HG02610 (cell line): ENCODE data around the gene SH3RF3.

Experiments
- ATAC-seq: cut with Tn5 transposase; IDR thresholded peaks from one replicate; pipeline ENCODE4 v1.9.1; 2021; ENCODE audit warnings: mild to moderate bottlenecking, moderate library complexity; ENCODE audit not compliant: unreplicated experiment

The SH3RF3 gene

DNA sequence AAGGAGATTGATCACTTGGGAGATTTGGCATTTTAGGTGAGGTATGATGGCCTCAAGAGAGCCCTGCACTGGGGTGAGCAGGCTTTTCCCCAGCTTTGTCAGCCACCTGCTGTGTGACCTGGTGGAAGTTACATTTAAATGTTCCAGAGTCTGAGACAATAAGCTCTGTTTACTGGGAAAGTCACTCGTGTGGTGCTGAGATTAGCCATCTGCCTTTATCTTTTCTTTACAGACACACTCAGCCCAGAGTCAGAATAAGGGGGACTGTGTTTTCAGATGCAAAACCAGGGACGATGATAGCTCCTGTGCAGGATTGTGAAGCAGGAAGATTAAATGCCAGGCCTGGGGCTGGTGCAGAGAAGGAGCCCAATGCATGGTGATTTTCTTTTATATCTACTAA is 47.9 kb downstream of the SH3RF3 start:
- no peak for ATAC-seq

GRCh38 chr2:109177635-109178034 is 48.6 kb downstream of the SH3RF3 start:
- no peak for ATAC-seq

- ATAC-seq, result no peak
Measured at GRCh38 chr2:109178968-109179367, 50.0 kb downstream of the SH3RF3 start.

DNA sequence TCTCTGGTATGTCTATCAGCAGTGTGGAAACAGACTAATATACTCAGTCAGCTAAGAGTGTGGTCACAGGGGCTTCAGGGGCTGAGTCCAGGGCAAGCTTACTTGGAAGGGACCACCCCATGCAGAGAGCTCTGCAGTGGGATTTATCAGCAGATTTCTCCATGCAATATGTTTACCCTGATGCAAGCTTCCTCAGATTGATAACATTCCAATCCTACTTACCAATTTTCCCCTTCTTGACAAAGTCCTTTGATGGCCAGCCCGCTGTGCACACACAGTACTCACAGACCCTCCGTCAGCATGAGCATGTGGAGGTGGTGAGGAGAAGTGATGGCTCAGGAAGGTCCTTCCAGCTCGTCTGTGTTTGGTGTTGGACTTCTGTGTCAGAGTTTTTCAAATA is 51.8 kb downstream of the SH3RF3 start:
- ATAC-seq, result no peak

GRCh38 chr2:109182426-109182825 is 53.4 kb downstream of the SH3RF3 start:
- ATAC-seq, result no peak

DNA sequence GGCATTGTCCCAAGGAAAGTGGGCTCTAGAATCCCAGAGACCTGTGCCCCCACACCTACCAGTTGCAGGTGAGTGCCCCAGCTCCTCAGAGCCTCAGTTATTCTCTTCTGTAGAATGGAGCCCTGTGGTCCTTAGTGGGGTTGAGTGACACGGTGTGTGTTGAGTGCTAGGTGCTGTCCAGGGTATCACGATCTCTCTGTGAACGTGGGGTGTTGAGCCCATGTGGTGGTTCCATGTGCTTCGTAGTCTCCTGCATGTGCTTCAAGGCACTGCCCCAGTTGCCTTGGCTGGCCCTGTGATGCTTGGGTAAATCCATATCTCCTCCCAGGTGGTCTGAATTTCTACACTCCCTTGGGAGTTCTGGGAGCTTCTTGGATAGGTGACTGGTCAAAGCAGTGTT is 54.9 kb downstream of the SH3RF3 start:
- ATAC-seq, result no peak

DNA sequence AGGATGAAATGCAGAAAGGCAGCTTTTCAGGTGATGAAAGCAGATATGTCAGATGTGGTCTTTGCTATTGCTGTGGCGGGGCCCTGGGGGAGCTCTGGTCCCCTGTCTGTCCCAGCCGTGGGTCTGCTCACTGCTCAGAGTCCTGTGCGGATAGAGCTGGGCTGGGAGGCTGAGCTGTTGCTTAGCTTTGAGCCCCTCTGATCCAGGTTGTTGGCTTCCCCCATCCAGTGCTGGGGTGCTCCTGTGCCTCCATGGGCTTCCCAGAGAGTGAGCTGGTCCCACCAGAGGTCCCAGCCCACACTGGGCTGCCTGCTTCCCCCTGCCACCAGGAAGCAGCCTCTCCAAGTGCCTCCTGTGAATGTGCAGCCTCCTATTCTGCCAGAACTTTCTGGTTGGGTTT is 55.4 kb downstream of the SH3RF3 start:
- ATAC-seq, result no peak

DNA sequence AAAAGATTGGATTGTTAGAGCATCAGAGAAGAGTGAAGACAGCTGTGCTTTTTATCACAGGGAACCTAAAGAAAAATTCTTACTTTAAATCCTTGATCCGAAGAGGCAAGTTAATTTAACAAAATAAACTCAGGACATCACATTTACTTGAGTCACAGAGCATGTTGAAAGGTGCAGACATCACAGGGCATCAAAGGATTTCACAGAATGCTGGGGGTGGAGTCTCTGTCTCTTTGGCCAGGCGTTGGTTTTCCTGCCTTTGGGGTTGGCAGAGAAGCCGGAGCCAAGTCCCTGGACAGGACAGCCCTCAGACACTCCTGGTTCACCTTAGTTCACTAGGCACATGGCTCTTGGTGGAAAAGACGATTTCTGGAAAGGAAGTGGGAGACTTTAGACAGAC is 56.3 kb downstream of the SH3RF3 start:
- ATAC-seq, result no peak

DNA sequence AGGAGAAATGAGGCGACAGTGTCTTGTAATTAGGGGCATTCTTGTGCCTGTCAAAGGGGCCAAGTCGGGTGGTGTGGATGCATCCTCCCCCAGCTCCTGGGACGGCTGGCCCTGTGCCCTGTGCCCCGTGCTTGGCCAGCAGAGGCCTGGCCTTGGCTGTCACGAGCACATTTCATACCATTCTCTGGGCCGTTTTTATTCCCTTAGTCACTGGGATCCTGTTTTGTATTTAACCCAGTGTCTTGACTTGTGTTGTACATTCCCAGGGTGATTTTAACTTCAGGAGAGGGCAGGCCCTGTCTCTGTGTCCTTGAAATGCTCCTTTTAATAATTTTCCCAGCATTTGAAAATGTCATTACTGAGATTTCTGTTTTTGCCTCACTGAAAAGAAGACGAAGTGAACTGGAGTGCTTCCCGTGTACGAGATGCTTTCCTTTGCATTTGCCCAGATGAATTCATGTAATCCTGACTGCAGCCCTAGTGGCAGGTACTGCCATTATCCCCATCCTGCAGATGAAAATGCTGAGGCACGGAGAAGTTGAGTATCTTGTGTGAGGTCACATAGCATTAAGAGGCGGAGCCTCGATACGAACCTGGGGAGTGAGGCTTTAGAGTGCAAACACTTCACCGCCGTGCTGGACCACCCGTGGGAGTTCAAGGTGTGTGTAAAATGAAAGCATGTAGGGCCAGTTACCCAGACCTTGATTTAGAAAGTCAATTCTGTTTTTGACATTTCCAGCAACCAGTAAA is 57.0 kb downstream of the SH3RF3 start:
- ATAC-seq, result no peak

- ATAC-seq, result no peak
Measured at GRCh38 chr2:109186656-109187250, 57.7 kb downstream of the SH3RF3 start.

DNA sequence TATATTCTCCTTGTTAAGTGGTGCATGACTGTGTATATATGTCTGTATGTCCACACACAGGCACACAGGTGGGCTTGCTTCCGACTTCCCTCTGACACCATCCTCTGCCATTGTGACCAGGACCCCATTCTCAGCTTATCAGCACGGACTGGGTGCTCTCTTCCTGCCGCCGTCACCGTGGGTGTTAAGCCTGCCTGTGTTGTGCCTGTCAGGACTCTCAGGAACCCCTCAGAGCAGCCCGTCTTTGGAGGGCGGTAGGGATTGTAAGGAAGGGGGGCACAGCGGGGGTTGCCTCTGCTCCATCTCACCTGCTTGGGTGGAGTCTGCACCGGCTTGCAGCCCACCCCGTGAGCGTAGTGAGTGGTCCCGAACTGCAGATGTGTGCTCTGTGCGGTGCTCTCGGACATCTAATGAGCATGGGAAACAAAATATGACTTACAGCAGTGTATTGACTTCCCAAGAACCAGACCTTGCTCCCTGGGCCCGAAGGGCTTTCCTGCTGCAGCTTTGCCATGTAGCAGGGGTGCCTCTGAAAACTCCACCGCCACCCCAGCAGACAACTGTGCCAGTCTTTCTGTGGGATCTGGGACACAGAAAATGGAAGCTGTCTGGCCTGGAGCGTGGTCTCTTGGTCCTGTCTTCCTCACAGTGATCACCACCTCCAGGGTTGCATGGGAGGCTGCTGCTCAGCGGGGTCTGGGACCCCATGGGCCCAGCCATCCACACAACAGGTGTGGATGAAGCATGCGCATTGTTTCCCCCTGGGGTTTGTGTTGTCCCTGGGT is 58.9 kb downstream of the SH3RF3 start:
- no peak for ATAC-seq

DNA sequence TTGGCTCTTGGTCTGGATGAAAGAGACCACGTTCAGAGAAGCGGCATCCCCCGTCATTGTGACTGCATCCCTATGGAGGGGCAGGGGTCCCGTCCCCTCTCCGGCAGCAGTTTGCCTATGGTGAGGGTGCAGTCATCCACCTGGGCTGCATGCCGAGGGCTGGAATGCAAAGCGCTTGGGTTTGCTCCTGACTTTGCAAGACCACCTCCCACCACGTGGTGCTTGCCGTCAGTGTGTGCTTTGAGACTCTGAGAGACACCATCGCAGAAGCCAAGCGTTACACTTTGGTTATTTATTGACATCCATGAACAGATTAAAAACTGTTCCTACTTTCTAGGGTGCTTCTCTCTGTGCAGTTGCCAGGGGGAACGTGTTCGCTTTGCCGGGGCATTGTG is 59.5 kb downstream of the SH3RF3 start:
- no peak for ATAC-seq

DNA sequence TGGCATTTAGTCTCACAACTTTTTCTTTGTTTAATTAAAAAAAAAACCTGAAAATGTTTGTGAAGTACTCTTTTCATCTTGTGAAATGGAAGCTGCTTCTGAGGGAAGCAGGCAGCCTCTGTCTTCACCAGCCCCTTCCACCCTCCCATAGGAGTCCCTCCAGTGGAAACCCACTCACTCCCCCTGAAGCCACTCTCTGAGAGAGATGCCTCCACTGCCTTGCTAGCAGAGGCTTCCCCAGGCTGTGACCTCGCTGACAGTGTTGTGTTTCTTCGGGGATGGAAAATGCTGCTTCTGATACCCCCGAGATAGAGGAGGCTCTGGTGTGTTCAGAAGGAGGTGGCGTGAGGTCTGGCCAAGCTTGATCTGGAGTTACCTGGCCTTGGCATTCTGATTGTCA is 59.9 kb downstream of the SH3RF3 start:
- no peak for ATAC-seq

GRCh38 chr2:109189751-109190150 is 60.7 kb downstream of the SH3RF3 start:
- no peak for ATAC-seq

DNA sequence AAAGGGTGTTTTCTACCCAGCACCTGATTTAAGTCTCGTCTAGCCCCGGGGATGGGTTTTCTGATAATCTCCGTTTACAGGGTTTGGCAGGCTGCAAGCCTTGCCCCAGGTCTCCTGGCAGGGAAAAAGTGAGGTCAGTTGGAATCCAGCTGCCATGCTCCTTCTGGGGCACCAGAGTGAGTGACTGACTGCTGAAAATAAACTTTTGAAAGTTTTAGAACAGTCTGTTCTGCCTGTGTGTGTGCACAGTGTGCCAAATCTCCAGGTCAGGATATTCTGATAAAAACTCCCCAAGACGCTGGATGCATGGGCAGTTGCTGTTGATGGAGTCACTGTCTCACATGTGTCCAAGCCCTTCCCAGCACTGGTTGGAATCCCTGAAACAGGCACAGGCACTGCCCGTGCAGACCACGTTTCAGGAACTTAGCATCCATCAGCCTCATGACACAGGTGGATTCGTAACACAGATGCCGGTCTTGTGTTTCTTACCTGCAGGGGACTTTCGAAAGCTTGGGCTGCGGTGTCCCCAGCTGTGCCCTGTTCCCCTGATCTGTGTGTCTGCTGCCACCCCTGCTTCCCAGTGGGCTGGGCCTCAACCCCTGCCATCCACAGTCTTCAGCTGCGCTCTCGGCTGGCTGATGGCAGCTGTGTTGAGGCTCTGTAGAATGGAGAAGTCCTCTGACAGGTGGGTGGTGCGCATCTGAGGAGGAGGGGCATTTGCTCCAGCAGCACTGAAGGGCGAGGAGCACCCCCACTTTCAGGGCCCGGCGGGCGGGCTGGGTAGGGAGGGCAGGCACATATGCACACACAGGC is 65.0 kb downstream of the SH3RF3 start:
- ATAC-seq, result no peak

DNA sequence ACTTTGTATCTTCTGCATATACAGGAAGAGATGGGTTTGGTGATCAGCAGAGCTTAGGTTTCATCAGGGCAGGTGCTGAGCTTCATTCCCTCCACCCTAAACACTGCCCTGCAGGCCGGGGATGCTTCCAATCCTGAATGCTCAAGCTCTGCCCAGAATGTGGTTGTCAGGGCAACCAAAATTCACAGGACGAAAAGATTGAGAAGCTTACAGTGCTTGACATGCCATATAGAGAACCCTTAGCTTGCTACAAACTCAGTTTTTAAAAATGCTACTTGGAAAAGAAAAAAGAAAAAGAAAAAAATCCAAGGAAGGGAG is 65.6 kb downstream of the SH3RF3 start:
- ATAC-seq, result no peak

- ATAC-seq, result no peak
Measured at GRCh38 chr2:109195193-109196045, 66.4 kb downstream of the SH3RF3 start.

- no peak for ATAC-seq
Measured at GRCh38 chr2:109196081-109196875, 67.3 kb downstream of the SH3RF3 start.

DNA sequence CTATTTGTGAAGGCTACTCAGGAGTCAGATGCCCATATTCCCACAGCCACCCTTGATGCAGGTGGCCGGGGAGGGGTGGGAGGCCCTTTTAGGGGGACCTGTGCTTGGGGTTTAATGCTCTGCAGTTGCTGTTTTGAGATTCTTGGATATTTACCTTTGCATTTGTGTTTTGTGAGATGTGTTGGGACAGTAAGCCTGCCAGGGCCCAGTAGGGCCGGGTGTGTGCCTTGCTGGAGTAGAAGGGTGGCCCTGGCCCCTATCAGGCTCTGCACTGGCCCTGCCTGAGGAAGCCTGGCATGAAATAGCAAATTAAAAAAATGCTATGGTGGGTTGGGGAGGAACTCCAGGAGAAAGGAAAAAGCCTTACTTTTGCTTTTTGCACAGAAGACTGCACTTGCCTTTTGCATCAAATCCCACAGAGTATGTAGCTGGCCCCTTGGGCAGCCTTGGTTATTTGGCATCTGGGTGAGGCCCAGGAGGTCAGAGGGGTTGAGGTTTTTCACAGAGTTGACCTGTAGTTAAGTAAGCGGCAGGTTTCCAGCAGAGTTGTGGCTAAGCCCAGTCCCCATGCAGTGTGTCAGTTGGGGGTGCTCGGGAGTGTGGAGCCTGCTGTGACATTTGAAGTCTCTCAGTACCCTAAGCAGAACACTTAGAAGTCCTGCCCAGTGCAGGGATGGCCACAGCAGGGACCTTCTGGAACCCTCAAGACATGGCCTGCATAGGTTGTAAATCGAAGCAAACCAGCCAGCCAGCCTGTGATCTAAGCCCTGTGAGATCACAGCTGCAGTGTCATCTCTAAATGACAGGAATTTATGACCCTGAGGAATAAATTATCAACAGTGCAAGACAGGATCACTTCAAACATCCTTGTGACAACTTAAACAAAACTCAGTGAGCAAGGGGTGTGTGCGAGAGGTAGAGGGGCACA is 68.8 kb downstream of the SH3RF3 start:
- ATAC-seq, result no peak
